Activated T-helper 1 cell treated with anti-CD3 and anti-CD28 coated beads, Interleukin-12 subunit alpha, Interleukin-12 subunit beta, Interleukin-2, Interleukin-4 antibody, amounts not matched to agents 30 ng/mL and 10 ng/mL and 1 ng/mL, durations not matched to agents 14 hours and 24 hours and 36 hours (primary cell): ENCODE data around the gene SF3B3. TPM values are rescaled to one million over a fixed set of nuclear protein-coding genes. Genes with fewer than 3 reads are reported as not detected.

Experiments
- DNase-seq: peaks from one replicate; pipeline ENCODE4 v3.0.0; 2021; ENCODE audit warnings: low spot score
- H3K27ac Mint-ChIP-seq: one replicate; pipeline ENCODE4 v1.8.0; 2021; ENCODE audit warnings: mild to moderate bottlenecking, mixed read lengths
- H3K27me3 Mint-ChIP-seq: one replicate; pipeline ENCODE4 v1.8.0; 2022; ENCODE audit warnings: mild to moderate bottlenecking, moderate library complexity, mixed read lengths; ENCODE audit not compliant: insufficient read depth
- H3K36me3 Mint-ChIP-seq: one replicate; pipeline ENCODE4 v1.8.0; 2021; ENCODE audit warnings: low read depth, mixed read lengths
- H3K4me1 Mint-ChIP-seq: one replicate; pipeline ENCODE4 v1.8.0; 2021; ENCODE audit warnings: low read depth, mixed read lengths
- H3K4me3 Mint-ChIP-seq: one replicate; pipeline ENCODE4 v1.8.0; 2021; ENCODE audit warnings: mild to moderate bottlenecking, moderate library complexity, mixed read lengths
- H3K9me3 Mint-ChIP-seq: one replicate; pipeline ENCODE4 v1.8.0; 2021; ENCODE audit warnings: mixed read lengths
- intact Hi-C: fragments of 100-400 bp; cut with micrococcal nuclease; formaldehyde crosslinking; loops from one replicate; pipeline ENCODE4 v1.15.1; 2024
- total RNA-seq: library from RNA; stranded (reverse); gene quantifications from 2 replicates; pipeline ENCODE4 v1.2.3, GENCODE V29; 2022

Gene SF3B3
- total RNA-seq, 1 donor from 2014 or later, result 532 TPM

DNA sequence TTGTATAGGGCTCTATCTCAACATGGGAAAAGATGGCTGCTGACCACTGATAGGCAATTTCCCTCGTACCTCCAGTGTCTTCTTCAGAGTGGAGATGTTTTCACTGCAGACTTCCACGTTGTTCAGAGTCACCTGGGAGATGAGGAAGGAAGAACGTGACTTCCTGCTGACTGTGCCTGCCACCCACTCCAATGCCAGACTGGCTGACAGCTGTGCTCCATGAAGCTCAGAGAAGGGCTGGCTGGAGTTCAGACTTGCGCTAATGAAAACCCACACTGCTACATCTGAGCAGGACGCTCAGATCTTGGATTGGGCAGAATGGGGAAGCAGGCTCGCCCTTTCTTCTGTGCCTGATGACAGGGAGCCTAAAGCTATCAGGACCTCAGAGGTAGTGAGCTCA is 33.4 kb upstream of the SF3B3 start:
- intact Hi-C loops, result no loop called here
- peaks cover 17% of the 10 kb centered on the region for H3K4me1 Mint-ChIP-seq
- H3K9me3 Mint-ChIP-seq, result no peaks in the 10 kb centered on the region
- H3K36me3 Mint-ChIP-seq, result peaks cover 20% of the 10 kb centered on the region
- no peak overlapping the region for H3K27ac Mint-ChIP-seq
- no peaks in the 10 kb centered on the region for H3K27me3 Mint-ChIP-seq
- DNase-seq, result no peak
- no peak overlapping the region for H3K4me3 Mint-ChIP-seq

DNA sequence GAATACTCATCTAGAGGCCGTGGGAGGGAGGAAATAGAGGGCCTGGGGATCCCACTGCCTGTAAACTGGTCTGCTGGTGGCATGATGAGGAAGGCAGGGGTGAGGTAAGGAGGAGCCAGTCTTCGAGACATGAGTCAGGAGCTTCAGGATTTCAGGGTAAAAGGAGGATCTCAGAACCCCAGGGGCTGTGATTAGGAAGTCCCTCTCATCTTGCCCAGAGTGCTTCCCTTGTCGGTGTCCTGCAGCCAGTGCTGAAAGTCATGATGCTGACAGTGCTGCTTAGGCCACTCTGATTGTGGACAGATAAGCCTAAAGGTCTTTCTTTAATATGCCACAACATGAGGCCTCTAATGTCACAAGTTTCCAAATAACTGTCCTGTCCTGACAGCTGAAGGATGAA is 29.8 kb upstream of the SF3B3 start:
- peak overlapping the region; percentile 61 for H3K27ac Mint-ChIP-seq
- H3K4me1 Mint-ChIP-seq, result peaks cover 17% of the 10 kb centered on the region
- intact Hi-C loops, result no loop called here
- peaks cover 27% of the 10 kb centered on the region for H3K36me3 Mint-ChIP-seq
- H3K4me3 Mint-ChIP-seq, result no peak overlapping the region
- no peaks in the 10 kb centered on the region for H3K9me3 Mint-ChIP-seq
- DNase-seq, result no peak
- no peaks in the 10 kb centered on the region for H3K27me3 Mint-ChIP-seq

DNA sequence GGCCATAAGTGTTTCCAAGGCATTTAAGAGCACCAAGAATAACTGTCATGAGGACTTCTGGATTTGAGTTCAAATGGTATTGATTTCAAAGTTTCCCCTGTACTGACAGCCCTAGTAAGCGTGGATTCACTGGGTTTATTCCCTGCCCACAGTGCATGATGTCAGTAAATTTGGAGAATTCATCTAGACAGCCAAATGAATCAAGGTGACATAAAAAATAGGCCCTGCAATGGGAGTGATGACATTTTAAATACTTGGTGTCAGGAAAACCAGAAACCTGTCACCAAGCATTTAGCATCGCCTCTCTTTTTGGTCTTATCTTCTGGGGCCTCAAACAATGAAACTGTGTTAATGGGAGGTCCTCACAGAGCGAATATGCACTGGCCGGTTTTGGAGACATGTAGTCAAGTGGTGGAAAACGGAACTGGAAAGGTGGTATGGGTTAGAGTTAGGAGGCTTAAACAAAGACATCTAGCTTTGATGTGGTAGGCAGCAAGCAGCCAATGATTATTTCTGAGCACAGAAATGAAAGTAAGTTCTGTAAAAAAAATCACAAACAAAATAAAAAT is 29.3 kb upstream of the SF3B3 start:
- Mint-ChIP-seq H3K36me3 (peaks cover 27% of the 10 kb centered on the region), H3K4me3 (no peak overlapping the region), H3K4me1 (peaks cover 17% of the 10 kb centered on the region), H3K9me3 (no peaks in the 10 kb centered on the region), H3K27ac (peak overlapping the region; percentile 27), H3K27me3 (no peaks in the 10 kb centered on the region)
- DNase-seq, result no peak
- intact Hi-C loops, result no loop called here

DNA sequence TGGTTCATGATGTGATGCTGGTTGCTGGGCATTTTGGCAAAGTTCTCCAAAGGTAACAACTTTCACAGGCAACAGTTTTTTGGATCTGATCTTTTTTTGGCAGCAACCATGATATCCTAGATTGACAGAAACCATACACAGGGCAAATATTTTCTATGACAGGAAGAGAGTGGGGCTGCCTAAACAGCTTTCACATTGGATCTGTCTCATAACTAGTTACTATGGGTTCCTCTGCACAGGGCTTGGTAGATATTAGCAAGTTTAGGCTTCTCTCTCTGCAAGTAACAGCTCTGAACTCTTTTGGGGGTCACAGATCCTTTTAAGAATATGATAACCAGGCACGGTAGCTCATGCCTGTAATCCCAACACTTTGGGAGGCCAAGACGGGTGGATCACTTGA is 28.8 kb upstream of the SF3B3 start:
- H3K4me1 Mint-ChIP-seq, result peaks cover 17% of the 10 kb centered on the region
- no peaks in the 10 kb centered on the region for H3K9me3 Mint-ChIP-seq
- peaks cover 25% of the 10 kb centered on the region for H3K36me3 Mint-ChIP-seq
- H3K27me3 Mint-ChIP-seq, result no peaks in the 10 kb centered on the region
- H3K4me3 Mint-ChIP-seq, result no peak overlapping the region
- DNase-seq, result no peak
- intact Hi-C loops, result no loop called here
- H3K27ac Mint-ChIP-seq, result peak overlapping the region; percentile 27

DNA sequence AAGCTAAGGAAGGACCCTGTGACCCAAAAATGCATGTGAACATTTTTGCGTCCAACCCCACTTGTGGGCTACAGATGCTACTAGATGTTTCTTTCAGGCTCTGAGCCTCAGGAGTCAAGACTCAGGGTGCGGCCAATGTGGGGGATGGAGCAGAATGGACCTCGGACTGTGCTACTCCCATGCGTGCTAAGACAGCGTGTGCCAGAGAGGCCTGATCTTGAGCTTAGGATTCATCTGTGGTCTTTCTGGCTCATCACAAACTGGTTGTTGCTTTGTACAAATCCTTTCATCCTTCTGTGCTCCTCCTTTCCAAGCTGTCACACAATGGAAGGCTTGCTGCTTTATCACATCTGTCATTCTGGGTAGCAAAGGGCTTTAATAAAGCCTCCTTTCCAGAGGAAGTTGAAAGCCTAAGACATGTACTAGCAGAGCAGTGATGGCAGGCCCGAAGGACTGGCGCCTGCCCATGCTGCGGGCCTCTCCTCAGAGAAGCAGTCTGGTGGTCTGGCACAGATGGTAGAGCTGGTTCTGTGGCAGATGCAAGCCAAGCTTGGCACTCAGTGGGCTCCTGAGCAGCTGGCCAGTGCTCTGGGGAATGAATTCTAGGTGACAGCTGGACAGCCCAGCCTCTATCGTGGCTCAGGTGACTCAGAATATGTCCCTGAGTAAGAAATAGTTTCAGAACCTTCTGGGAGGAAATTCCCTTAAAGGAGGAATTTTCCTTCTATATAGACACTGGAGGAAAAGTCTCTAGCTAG is 28.0 kb upstream of the SF3B3 start:
- DNase-seq, result no peak
- Mint-ChIP-seq H3K36me3 (peaks cover 25% of the 10 kb centered on the region), H3K9me3 (no peaks in the 10 kb centered on the region), H3K4me1 (peaks cover 17% of the 10 kb centered on the region), H3K27me3 (no peaks in the 10 kb centered on the region), H3K4me3 (no peak overlapping the region), H3K27ac (no peak overlapping the region)
- intact Hi-C loops, result loop anchor here (1.0 kb wide), 1 partner anchor 19 kb away; no protein-coding TSS in a partner anchor

DNA sequence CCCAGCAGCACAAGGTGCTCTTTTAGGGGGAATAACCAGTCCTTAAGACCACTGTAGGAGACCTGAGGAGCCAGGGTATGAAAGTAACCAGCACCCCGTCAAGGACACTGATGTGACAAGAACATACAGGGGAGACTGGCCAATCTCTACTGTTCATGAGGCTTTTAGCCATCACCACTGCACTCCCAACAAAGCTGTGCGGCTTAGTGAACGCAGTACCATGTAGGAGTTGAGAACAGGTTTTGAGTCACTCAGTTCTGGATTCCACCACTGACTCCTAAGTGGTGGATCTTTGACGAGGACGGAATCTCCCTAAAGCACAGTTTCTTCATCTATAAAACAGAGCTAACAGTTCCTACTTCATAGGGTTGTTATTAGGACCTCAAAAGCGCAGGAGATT is 27.1 kb upstream of the SF3B3 start:
- peaks cover 17% of the 10 kb centered on the region for H3K4me1 Mint-ChIP-seq
- intact Hi-C loops, result loop anchor here (1.0 kb wide), 1 partner anchor 20 kb away; no protein-coding TSS in a partner anchor
- H3K27me3 Mint-ChIP-seq, result no peaks in the 10 kb centered on the region
- no peak overlapping the region for H3K4me3 Mint-ChIP-seq
- H3K27ac Mint-ChIP-seq, result no peak overlapping the region
- no peaks in the 10 kb centered on the region for H3K9me3 Mint-ChIP-seq
- peaks cover 28% of the 10 kb centered on the region for H3K36me3 Mint-ChIP-seq
- no peak for DNase-seq

DNA sequence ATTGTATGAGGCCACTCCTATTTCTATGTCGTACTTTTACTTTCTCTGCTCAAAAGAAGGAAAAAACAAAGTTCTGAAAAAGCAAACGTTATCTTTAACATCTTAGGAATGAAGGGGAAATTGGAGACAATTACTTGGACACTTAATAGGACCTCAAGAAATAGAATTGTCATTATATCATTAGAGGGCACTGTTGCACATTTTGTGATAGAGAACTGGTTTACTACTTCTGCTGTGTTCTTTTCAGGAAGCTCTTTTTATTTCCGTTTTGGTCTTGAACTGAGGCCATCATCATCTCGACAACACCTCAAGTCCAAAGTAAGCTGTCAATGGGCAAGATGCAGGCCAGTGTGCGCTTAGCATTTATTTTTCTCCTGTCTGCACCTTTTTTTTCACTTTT is 14.9 kb upstream of the SF3B3 start:
- DNase-seq, result no peak
- H3K27me3 Mint-ChIP-seq, result no peaks in the 10 kb centered on the region

DNA sequence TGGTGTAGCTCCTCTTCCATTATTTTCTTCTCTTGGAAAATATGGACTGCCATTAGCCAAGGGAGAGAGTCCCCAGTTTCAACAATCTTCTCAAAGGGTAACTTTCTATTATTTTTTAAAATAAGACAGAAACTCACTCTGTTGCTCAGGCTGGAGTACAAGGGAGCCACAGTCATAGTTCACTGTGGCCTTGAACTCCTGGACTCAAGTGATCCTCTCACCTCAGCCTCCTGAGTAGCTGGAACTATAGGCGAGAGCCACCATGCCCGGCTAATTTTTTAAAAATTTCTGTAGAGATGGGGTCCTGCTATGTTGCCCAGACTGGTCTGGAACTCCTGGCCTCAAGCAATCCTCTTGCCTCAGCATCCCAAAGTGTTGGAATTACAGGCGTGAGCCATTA is 13.4 kb upstream of the SF3B3 start:
- intact Hi-C loops, result no loop called here
- H3K9me3 Mint-ChIP-seq, result no peaks in the 10 kb centered on the region
- H3K4me1 Mint-ChIP-seq, result peaks cover 13% of the 10 kb centered on the region
- H3K27me3 Mint-ChIP-seq, result no peaks in the 10 kb centered on the region
- no peak for DNase-seq
- no peak overlapping the region for H3K27ac Mint-ChIP-seq
- H3K36me3 Mint-ChIP-seq, result peaks cover 25% of the 10 kb centered on the region
- H3K4me3 Mint-ChIP-seq, result no peak overlapping the region

More for the DNA sequence above, 14.9 kb upstream of the SF3B3 start:
- Mint-ChIP-seq H3K4me1 (peaks cover 13% of the 10 kb centered on the region), H3K9me3 (no peaks in the 10 kb centered on the region), H3K36me3 (peaks cover 26% of the 10 kb centered on the region), H3K4me3 (no peak overlapping the region), H3K27ac (no peak overlapping the region)
- intact Hi-C loops, result loop anchor here (5.0 kb wide), 1 partner anchor 144 kb away; no protein-coding TSS in a partner anchor

DNA sequence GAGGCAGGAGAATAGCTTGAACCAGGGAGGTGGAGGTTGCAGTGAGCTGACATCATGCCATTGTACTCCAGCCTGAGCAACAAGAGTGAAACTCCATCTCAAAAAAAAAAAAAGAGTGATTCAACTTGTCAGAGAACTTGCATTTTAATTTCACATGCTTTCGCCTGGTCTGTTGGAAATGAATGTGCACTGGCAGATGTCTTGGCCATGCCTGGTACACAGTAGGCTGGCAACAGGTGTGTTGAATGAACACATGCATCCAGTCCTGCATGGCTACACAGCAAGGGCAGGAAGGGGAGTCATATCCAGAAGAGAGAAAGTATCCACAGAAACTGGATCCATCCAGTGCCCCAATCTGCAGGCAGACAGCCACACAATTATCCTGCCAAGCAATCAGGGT is 11.8 kb upstream of the SF3B3 start:
- Mint-ChIP-seq H3K27ac (no peak overlapping the region), H3K4me3 (no peak overlapping the region), H3K9me3 (no peaks in the 10 kb centered on the region), H3K36me3 (peaks cover 30% of the 10 kb centered on the region), H3K27me3 (no peaks in the 10 kb centered on the region), H3K4me1 (peaks cover 13% of the 10 kb centered on the region)
- DNase-seq, result no peak
- intact Hi-C loops, result no loop called here

DNA sequence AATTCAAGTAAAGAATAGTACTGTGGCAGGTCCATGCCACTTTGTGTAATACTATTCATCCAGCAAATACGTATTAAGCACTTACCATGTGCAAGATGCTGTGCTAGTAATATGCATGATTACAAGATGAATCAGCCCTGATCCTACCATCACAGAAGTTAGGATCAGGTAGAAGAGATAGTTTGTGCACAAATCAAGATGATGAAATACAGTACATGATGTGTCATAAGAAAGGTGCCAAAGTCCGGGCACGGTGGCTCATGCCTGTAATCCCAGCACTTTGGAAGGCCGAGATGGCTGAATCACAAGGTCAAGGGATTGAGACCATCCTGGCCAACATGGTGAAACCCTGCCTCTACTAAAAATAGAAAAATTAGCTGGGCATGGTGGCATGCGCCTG is 11.2 kb upstream of the SF3B3 start:
- peaks cover 33% of the 10 kb centered on the region for H3K36me3 Mint-ChIP-seq
- no peak for DNase-seq
- H3K27ac Mint-ChIP-seq, result no peak overlapping the region
- peaks cover 13% of the 10 kb centered on the region for H3K4me1 Mint-ChIP-seq
- intact Hi-C loops, result no loop called here
- no peak overlapping the region for H3K4me3 Mint-ChIP-seq
- no peaks in the 10 kb centered on the region for H3K27me3 Mint-ChIP-seq
- H3K9me3 Mint-ChIP-seq, result no peaks in the 10 kb centered on the region

DNA sequence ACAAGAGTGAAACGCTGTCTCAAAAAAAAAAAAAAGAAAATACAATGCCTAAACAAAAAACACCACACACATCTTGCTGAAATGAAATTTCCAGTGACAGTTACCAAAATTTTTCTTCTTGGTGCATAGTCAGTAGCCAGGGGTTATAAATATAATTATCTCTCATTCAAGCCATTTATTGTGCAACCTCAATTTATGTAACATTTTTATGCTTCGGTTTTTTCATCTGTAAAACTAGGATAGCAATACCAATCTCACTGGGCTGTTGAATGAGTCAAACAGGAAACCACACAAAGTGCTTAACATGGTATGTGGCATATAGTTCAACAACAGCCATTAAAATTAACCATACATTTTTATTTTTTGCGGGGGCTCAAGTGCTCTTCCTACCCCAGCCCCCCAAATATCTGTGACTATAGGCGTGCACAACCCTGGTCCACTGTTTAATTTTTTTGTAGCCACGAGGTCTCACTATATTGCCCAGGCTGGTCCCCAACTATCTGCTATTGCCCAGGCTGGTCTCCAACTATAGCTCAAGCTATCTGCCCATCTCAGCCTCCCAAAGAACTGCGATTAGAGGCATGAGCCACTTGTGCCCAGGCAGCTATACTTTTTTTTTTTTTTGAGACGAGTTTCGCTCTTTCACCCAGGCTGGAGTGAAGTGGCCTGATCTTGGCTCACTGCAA is 2.9 kb upstream of the SF3B3 start:
- peak overlapping the region; percentile 95 for H3K4me3 Mint-ChIP-seq
- peaks cover 32% of the 10 kb centered on the region for H3K4me1 Mint-ChIP-seq
- DNase-seq, result no peak
- H3K27me3 Mint-ChIP-seq, result no peaks in the 10 kb centered on the region
- intact Hi-C loops, result loop anchor here (1.0 to 10.0 kb wide), 4 partner anchors 118 to 1186 kb away; partner anchors contain the start of genes AARS1, COG8, NIP7 and PDF
- no peaks in the 10 kb centered on the region for H3K9me3 Mint-ChIP-seq
- H3K36me3 Mint-ChIP-seq, result peaks cover 30% of the 10 kb centered on the region
- peak overlapping the region; percentile 79 for H3K27ac Mint-ChIP-seq

DNA sequence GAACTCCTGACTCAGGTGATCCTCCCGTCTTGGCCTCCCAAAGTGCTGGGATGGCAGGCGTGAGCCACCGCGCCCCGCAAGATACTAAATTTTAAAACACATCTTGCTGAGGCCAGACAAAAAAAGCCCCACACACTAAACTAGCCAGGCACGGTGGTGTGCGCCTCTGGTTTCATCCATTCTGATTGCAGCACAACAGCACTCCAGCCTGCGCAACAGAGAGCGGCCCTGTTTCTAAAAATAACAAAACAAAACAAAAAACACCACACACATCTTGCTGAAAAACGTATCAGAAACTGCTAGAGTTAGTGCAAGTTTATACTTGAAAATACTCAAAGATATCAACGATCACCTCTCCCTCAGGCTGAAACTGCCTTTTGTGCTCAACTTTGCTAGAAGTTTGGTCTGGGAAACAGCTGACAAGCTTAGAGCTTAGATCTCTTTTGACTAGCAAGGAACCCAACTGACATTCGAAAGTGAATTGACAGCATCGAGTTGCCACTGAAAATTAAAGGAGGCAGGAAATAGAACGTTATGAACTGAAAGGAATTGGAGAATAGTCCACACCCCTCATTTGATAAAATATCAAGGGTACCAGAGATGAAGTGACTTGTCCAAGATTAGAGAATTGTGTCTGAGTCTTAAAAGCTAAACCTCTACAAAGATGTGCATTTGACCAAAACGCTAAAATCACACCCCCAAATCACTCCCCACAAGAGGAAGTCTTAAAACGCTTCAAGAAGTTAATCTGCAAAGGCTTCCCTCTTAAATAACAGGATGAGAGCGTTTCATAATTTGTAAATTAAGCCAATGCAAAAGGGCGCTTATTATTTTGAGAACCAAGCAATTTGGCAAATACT is 1.2 kb upstream of the SF3B3 start:
- intact Hi-C loops, result loop anchor here (1.0 to 10.0 kb wide), 8 partner anchors 46 to 1188 kb away; partner anchors contain the start of genes COG8, FCSK, NIP7 and PDF
- H3K9me3 Mint-ChIP-seq, result no peaks in the 10 kb centered on the region
- H3K4me3 Mint-ChIP-seq, result peak overlapping the region; percentile 95
- peak overlapping the region; percentile 97 for H3K27ac Mint-ChIP-seq
- no peaks in the 10 kb centered on the region for H3K27me3 Mint-ChIP-seq
- H3K36me3 Mint-ChIP-seq, result peaks cover 37% of the 10 kb centered on the region
- peaks cover 45% of the 10 kb centered on the region for H3K4me1 Mint-ChIP-seq
- no peak for DNase-seq
